Mucosa of stomach (tissue), 1 donor: ENCODE measurements around the gene PPM1H.
"Not testable (repeated sequence)": the region's sequence is repeated elsewhere in the genome, so short reads cannot be mapped to it uniquely, and the experiment has no call there.

Experiments
- H3K27me3 ChIP-seq: one replicate; pipeline ENCODE4 v1.7.0; 2013; ENCODE audit warnings: mild to moderate bottlenecking, low read length; ENCODE audit not compliant: control insufficient read depth, insufficient read depth
- H3K36me3 ChIP-seq: one replicate; pipeline ENCODE4 v1.7.0; 2013; ENCODE audit warnings: low read length; ENCODE audit not compliant: control insufficient read depth, insufficient read depth
- H3K4me1 ChIP-seq: one replicate; pipeline ENCODE4 v1.7.0; 2013; ENCODE audit warnings: mild to moderate bottlenecking, low read length; ENCODE audit not compliant: control insufficient read depth, insufficient read depth
- H3K4me3 ChIP-seq: one replicate; pipeline ENCODE4 v1.7.0; 2013; ENCODE audit warnings: low read length
- H3K9ac ChIP-seq: one replicate; pipeline ENCODE4 v1.7.0; 2013; ENCODE audit warnings: mild to moderate bottlenecking, low read length, moderate library complexity
- H3K9me3 ChIP-seq: one replicate; pipeline ENCODE4 v1.7.0; 2013; ENCODE audit warnings: mild to moderate bottlenecking, low read length, moderate library complexity; ENCODE audit not compliant: control insufficient read depth
- donor health status: Pancreatic carcinoma.

Gene PPM1H

DNA sequence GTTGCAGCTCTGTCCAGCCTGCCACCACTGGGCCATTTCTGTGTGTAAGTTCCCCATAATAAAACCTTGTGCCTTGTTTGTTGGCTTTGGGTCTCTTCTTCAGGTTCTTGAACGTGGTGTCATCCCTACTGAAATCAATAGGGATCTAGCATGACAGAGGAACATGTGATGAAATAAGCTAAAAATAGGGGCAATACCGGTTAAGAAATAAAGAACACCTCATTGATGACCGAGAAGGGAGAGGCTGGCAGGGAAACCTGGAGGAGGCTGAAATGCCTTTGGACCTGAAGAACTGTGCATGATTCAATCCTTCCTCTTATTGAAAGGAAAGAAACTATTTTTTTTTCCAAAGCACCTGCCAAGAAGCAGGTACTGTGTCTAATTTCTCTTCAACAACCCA, 172.3 kb downstream of the PPM1H start:
- no peak overlapping the region for H3K9ac ChIP-seq
- H3K9me3 ChIP-seq: no peaks in the 10 kb centered on the region
- no peak overlapping the region for H3K4me3 ChIP-seq
- H3K27me3 ChIP-seq: no peaks in the 10 kb centered on the region
- no peaks in the 10 kb centered on the region for H3K36me3 ChIP-seq
- peaks cover 24% of the 10 kb centered on the region for H3K4me1 ChIP-seq

DNA sequence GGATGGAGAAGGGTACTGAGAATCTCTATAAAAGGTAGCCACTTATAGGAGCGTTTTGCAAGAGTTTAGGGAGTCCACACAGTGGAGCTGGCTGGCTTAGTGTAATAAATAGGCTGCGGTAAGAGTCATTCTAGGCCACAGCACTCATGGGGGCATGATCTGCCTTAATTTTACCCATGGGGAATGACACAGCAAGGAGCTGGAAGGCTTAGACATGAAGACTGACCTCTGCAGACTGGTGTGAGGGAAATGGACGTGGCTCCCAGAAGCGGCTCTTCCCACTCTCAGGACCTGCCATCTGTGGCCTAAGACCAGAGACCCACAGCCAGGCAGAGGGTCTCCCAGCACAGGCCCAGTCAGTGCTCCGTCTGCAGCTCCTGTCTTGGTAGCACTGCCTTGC, 173.3 kb downstream of the PPM1H start:
- Histone ChIP-seq H3K27me3 (no peaks in the 10 kb centered on the region), H3K36me3 (no peaks in the 10 kb centered on the region), H3K9ac (no peak overlapping the region), H3K4me3 (no peak overlapping the region), H3K4me1 (peaks cover 24% of the 10 kb centered on the region), H3K9me3 (no peaks in the 10 kb centered on the region)

DNA sequence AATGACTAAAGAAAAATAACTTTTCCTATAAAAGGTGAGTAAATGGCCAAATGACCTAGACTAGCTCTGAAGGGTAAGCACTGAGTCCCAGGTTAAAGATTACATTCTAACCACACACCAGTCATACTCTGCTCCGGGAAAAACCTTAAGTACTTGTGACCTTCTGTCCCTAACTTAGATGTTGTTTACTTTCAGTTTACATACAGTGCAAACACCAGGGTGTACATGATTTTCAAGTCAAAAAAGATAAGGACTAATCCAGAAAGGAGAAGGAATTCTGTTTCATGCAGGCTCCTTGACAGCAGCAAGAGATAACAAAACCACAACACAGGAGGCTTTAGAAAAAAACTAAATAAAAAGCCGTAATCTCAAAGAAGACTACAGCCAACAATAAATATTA, 174.2 kb downstream of the PPM1H start:
- Histone ChIP-seq H3K9me3 (no peaks in the 10 kb centered on the region), H3K27me3 (no peaks in the 10 kb centered on the region), H3K4me1 (peaks cover 24% of the 10 kb centered on the region), H3K36me3 (no peaks in the 10 kb centered on the region), H3K4me3 (no peak overlapping the region), H3K9ac (no peak overlapping the region)

DNA sequence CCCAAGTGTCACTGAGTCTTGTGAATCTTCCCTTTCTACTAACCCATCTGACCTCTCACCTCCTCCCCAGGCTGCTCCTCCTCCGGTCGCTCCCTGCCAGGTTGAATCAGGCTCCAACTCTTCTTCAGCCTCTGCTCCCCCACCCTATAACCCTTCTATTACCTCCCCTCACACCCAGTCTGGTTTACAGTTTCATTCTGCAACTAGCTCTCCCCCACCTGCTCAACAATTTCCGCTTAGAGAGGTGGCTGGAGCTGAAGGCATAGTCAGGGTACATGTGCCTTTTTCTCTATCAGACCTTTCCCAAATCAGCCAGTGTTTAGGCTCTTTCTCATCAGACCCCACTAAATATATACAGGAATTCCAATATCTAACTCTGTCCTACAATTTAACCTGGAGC, 174.6 kb downstream of the PPM1H start:
- not testable (repeated sequence) for H3K27me3 ChIP-seq, H3K36me3 ChIP-seq, H3K9ac ChIP-seq, H3K4me3 ChIP-seq, H3K9me3 ChIP-seq
- peaks cover 24% of the 10 kb centered on the region for H3K4me1 ChIP-seq

DNA sequence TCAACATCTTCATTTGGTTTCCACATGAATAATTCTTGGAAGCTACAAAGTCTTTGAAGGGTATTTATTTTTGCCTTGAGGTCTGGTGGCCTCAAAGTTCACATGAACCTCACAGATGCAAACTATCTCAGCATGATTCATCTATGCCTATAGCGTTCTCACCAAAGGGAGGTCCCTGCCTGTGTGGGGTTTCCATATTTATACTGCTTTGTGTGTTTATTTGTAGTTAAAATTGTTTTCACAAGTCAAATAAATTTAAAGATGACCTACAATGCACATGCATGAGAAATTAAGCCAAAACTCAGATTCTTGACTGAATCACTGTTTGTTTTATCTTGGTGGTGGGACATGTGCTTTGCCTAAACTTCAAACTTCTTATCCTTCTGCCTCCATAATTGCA, 176.7 kb downstream of the PPM1H start:
- H3K27me3 ChIP-seq: no peaks in the 10 kb centered on the region
- H3K36me3 ChIP-seq: no peaks in the 10 kb centered on the region
- peaks cover 22% of the 10 kb centered on the region for H3K4me1 ChIP-seq
- H3K9ac ChIP-seq: no peak overlapping the region
- H3K9me3 ChIP-seq: no peaks in the 10 kb centered on the region
- no peak overlapping the region for H3K4me3 ChIP-seq

DNA sequence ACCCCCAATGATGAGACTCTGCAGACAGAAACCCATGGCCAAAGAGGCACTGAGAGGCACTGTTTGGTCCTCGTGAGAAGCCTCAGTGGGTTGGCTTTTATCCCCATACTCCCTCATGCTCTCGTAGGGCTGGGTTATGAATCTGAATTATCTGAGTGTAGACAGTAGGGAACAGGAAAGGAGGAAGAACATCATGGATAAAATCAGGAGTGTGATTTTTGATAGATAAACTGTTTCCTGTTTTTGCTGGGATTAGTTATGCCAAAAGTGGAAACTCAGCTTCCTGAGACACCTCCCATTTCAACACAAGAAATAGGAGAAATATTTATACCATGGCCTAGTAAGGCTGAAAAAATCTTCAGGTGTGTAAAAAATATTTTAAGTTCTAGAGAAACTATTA, 177.9 kb downstream of the PPM1H start:
- Histone ChIP-seq H3K9ac (no peak overlapping the region), H3K27me3 (no peaks in the 10 kb centered on the region), H3K4me1 (peaks cover 17% of the 10 kb centered on the region), H3K4me3 (no peak overlapping the region), H3K9me3 (no peaks in the 10 kb centered on the region), H3K36me3 (no peaks in the 10 kb centered on the region)

DNA sequence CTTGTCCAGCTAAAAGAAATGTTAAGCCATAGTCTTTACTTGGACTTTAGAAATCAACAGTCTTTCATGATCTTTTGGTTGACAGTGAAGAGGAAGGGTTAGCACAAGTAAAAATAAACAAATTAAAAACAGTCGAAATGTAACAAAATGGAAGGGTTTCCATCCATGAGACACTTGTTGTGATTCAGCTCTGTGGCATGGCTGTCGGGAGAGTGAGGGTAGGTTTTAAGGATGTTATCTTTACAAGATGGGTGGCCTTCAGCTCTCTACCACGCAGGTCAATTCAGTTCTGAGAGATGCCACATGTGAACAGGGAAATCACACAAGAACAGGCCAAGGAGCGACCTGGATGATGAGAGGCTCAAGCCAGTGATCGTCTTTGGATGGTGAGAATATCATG, 180.2 kb downstream of the PPM1H start:
- Histone ChIP-seq H3K4me3 (no peak overlapping the region), H3K27me3 (no peaks in the 10 kb centered on the region), H3K9ac (no peak overlapping the region), H3K9me3 (no peaks in the 10 kb centered on the region), H3K36me3 (no peaks in the 10 kb centered on the region), H3K4me1 (peaks cover 6% of the 10 kb centered on the region)

DNA sequence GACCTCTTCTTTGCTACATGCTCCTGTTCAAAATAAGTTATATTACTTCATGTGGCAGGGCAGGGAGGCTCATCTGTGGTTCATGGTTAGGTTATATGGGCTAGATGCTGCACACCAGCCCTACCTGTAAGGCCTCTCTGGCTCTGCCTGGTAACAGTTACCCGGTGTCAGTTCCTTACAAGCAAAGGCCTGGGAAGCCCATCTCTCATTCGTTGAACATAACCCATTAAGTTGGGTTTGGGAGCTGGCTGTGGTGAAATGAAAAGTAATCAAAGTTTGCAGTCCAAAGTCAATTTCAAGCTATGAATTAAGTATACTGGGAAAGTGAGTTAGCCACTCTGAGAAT, 183.2 kb downstream of the PPM1H start:
- H3K9ac ChIP-seq: no peak overlapping the region
- no peaks in the 10 kb centered on the region for H3K36me3 ChIP-seq
- H3K27me3 ChIP-seq: no peaks in the 10 kb centered on the region
- H3K4me3 ChIP-seq: no peak overlapping the region
- H3K4me1 ChIP-seq: peaks cover 6% of the 10 kb centered on the region
- no peaks in the 10 kb centered on the region for H3K9me3 ChIP-seq

DNA sequence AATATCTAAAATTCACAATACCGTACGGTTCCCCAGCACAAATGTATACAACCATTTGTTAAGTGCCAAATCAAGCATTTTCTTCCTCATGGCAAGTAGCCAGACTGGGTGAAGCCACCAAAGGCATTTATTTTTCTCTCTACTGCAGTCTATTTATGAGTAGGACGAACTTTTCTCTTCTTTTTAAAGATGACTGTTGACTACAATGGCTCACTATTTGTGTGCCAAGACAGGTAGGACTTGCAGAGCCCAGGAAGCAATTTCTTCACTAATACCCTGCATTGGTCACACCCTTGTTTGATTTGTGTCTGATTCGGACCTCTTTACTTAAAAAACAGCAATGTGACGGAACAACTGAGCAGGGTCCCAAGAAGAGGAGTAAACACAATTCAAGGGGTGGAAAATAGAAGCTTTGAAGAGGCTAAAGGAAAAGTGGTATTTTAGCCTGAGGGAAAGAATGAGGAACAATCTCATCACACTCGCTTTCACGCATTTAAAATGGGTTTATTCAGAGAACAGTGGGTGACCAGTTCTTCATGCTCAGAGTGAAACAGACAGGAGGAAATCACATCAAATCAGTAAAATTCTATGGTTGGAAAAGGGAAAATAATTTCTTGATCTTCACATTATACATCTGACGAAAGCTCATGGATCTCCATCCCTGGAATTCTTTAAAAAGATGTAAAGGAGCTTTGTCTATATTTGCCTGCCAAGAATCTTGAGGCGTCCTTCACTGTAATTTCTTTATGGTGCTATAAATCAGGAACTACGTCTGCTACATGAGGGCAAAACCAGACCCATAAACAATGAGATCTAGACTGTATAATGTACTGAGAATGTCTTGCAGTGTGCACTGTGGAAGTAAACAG, 183.8 kb downstream of the PPM1H start:
- Histone ChIP-seq H3K36me3 (no peaks in the 10 kb centered on the region), H3K9ac (no peak overlapping the region), H3K4me1 (peaks cover 6% of the 10 kb centered on the region), H3K4me3 (no peak overlapping the region), H3K27me3 (no peaks in the 10 kb centered on the region), H3K9me3 (no peaks in the 10 kb centered on the region)

DNA sequence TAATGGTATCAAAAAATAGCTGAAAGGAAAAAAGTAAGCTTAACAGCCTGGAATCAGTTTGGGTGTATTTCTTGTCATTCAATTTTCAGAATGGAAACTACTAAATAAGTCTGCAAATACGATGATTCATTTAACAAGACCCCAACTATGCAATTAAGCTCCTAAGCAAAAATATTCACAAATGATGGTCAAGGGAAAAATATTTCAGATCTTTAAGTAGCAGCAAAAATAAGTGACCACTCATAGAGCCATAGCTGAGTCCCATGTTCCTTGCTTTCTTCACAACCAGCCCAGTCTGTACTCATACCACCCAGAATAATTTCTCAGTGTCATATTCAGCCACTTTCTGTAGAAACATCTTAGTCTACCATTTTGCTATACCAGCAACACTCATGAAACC, 185.4 kb downstream of the PPM1H start:
- H3K27me3 ChIP-seq: no peaks in the 10 kb centered on the region
- no peak overlapping the region for H3K9ac ChIP-seq

DNA sequence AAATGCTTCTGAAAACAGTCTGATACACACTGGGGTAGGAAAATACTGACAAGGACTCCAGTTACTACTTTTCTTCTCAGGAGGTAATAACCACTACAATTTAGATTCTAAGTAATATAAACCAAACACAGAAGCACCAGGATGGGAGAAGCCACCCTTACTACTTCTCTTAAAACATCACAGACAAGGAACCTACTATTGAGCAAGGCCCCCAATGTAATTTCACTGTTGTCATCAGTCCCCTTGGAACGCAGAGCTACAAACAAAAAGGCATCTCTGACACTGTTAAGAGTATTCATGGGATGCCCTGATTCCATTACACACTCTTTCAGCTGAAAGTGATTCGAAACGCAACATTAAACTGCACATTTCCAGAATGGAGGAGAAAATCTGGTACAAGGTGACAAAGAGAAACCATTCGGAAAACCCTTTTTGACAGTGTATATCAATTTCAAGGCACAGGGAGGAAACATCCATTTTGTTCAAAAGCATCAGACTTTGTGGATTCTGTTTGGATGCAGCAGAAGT, 185.9 kb downstream of the PPM1H start:
- Histone ChIP-seq H3K4me1 (peaks cover 6% of the 10 kb centered on the region), H3K9ac (no peak overlapping the region), H3K27me3 (no peaks in the 10 kb centered on the region), H3K4me3 (no peak overlapping the region), H3K9me3 (no peaks in the 10 kb centered on the region), H3K36me3 (no peaks in the 10 kb centered on the region)

More for the DNA sequence above, 185.4 kb downstream of the PPM1H start:
- H3K4me3 ChIP-seq: no peak overlapping the region
- H3K9me3 ChIP-seq: no peaks in the 10 kb centered on the region
- H3K36me3 ChIP-seq: no peaks in the 10 kb centered on the region
- peaks cover 6% of the 10 kb centered on the region for H3K4me1 ChIP-seq

DNA sequence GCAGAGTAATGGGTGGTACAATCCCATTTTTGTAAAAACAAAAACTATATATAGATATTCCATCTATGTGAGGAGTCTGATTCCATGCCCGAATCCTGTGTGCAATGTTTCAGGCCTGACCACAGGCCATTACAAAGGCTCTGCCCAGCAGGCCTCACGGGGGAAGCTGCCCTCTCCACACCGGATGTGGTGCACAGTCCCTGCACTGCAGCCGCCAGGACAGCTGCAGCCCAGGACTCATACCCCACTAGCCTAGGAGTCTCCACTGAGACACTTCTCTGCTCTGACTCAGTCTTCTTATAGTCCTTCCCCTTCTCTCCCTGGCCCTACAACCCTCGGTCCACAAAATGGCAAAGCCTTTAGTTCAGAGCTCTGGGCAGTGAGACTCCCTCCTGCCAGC, 190.4 kb downstream of the PPM1H start:
- Histone ChIP-seq H3K4me1 (no peaks in the 10 kb centered on the region), H3K27me3 (no peaks in the 10 kb centered on the region), H3K9me3 (no peaks in the 10 kb centered on the region), H3K9ac (no peak overlapping the region), H3K36me3 (no peaks in the 10 kb centered on the region), H3K4me3 (no peak overlapping the region)
